PC-3 (cell line): Measurements from ENCODE around the gene STIM1. TPM values are rescaled to one million over a fixed set of nuclear protein-coding genes. Genes with fewer than 3 reads are reported as not detected.

ENCODE experiments used
- ATAC-seq: fragments of 200-7000 bp; cut with Tn5 transposase; 2 replicates; pipeline ENCODE4 v1.9.1; 2020; ENCODE audit warnings: mild to moderate bottlenecking, moderate library complexity
- BruUV-seq: library from RNA; stranded (reverse); fragments of 400-500 nt; replicated peaks from 2 replicates; lab custom pipeline; 2021; lab: Mats Ljungman, UMichigan
- CTCF ChIA-PET: fragments of 300-600 bp; sonication (Branson Sonifier 250); formaldehyde crosslinking; loops from one replicate; lab custom pipeline; 2022; ENCODE audit warnings: antibody characterized with exemption; lab: Charles Lee
- POLR2A ChIA-PET: fragments of 300-600 bp; sonication (Branson Sonifier 250); formaldehyde crosslinking; loops from one replicate; lab custom pipeline; 2022; ENCODE audit warnings: antibody characterized with exemption; ENCODE audit not compliant: unreplicated experiment; lab: Charles Lee
- DNase-seq: peaks from one replicate; pipeline ENCODE4 v3.0.0-alpha.2; 2015
- H2AFZ ChIP-seq: fragments of 300-600 bp; sonication (generic); 2 replicates; pipeline ENCODE4 v1.6.0; 2016; ENCODE audit warnings: antibody characterized with exemption, low read length
- H3F3A ChIP-seq: fragments of 300-600 bp; sonication (generic); one replicate; pipeline ENCODE4 v1.6.0; 2017; ENCODE audit warnings: antibody characterized with exemption, low read length, control low read depth, mild to moderate bottlenecking; ENCODE audit not compliant: unreplicated experiment
- H3K27ac ChIP-seq: fragments of 300-600 bp; sonication (generic); 2 replicates; pipeline ENCODE4 v1.5.1; 2016; ENCODE audit warnings: mild to moderate bottlenecking, low read length
- H3K27me3 ChIP-seq: fragments of 300-600 bp; sonication (generic); 2 replicates; pipeline ENCODE4 v1.6.1; 2016; ENCODE audit warnings: low read length, mixed read lengths
- H3K36me3 ChIP-seq: fragments of 300-600 bp; sonication (generic); 2 replicates; pipeline ENCODE4 v1.6.1; 2016; ENCODE audit warnings: low read depth, mixed run types, low read length, mixed read lengths
- H3K4me1 ChIP-seq: fragments of 300-600 bp; sonication (generic); 2 replicates; pipeline ENCODE4 v1.5.1; 2016; ENCODE audit warnings: low read length; ENCODE audit not compliant: insufficient read depth
- H3K4me2 ChIP-seq: fragments of 300-600 bp; sonication (generic); 2 replicates; pipeline ENCODE4 v1.6.0; 2016; ENCODE audit warnings: low read length
- H3K4me3 ChIP-seq: fragments of 300-600 bp; sonication (generic); 2 replicates; pipeline ENCODE4 v1.5.1; 2016; ENCODE audit warnings: mild to moderate bottlenecking, low read length, mixed read lengths
- H3K79me2 ChIP-seq: fragments of 300-600 bp; sonication (generic); 2 replicates; pipeline ENCODE4 v1.6.1; 2017; ENCODE audit warnings: low read length, mixed read lengths
- H3K9ac ChIP-seq: fragments of 300-600 bp; sonication (generic); 2 replicates; pipeline ENCODE4 v1.6.0; 2016; ENCODE audit warnings: mild to moderate bottlenecking, low read length
- H3K9me2 ChIP-seq: fragments of 300-600 bp; sonication (generic); replicated peaks from 2 replicates; pipeline ENCODE4 v1.6.1; 2016; ENCODE audit warnings: mixed run types, low read length, mixed read lengths
- H3K9me3 ChIP-seq: fragments of 300-600 bp; sonication (generic); 2 replicates; pipeline ENCODE4 v1.6.1; 2016; ENCODE audit warnings: low read length, mixed read lengths
- H4K20me1 ChIP-seq: fragments of 300-600 bp; sonication (generic); 2 replicates; pipeline ENCODE4 v1.6.1; 2016; ENCODE audit warnings: low read length, mixed read lengths
- EZH2 ChIP-seq: fragments of 300-600 bp; sonication (generic); IDR thresholded peaks from one replicate; pipeline ENCODE4 v1.6.1; 2017; ENCODE audit warnings: antibody characterized with exemption, mild to moderate bottlenecking, low read length; ENCODE audit not compliant: unreplicated experiment
- EZH2phosphoT487 ChIP-seq: fragments of 300-600 bp; sonication (generic); IDR thresholded peaks from 2 replicates; pipeline ENCODE4 v1.6.1; 2018; ENCODE audit warnings: mild to moderate bottlenecking, antibody characterized with exemption, low read length, borderline replicate concordance
- intact Hi-C: fragments of 100-400 bp; cut with micrococcal nuclease; formaldehyde crosslinking; loops from 2 replicates; pipeline ENCODE4 v1.9.0; 2023
- total RNA-seq: library from RNA; depleted of rRNA; stranded (reverse); fragments of >200 nt; gene quantifications from 2 replicates; pipeline ENCODE4 v1.2.3, GENCODE V29; 2014
- TF ChIP-seq, protein P1 (sequence below): fragments of 300-600 bp; sonication (generic); conservative IDR thresholded peaks from 2 replicates; pipeline ENCODE4 v1.5.1; 2017; ENCODE audit warnings: antibody characterized with exemption, low read depth, mild to moderate bottlenecking, low read length

STIM1 gene
- total RNA-seq, 1 experiment from 2014 or later = 22.8 TPM

DNA sequence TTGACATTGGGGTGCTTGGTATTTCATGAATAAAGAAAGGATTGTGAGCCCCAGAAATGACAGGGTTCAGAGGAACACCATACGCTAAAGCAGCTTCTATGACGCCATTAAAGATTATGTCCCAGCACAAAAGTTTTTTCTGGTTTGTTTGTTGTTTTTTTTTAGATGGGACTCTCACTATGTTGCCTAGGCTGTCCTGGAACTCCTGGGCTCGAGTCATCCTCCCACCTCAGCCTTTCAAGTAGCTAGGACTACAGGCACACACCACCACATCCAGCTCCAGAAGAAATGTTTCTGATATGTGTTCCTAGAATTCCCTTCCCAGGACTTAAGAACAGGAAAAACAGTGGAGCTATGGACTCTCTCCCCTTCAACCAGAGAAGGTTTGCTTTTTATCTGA is 12.1 kb upstream of the STIM1 start:
- no peaks in the 10 kb centered on the region for H3K9me3 ChIP-seq
- H3F3A ChIP-seq = no peaks in the 10 kb centered on the region
- peaks cover 17% of the 10 kb centered on the region for H3K4me1 ChIP-seq
- no TSS peak for BruUV-seq
- H4K20me1 ChIP-seq = peaks cover 7% of the 10 kb centered on the region
- H3K79me2 ChIP-seq = peaks cover 24% of the 10 kb centered on the region
- CTCF ChIA-PET = interaction anchor here (0.7 kb wide), 1 partner anchor 12 kb away, joined by 4 read pairs; no protein-coding TSS in a partner anchor
- H3K4me2 ChIP-seq = no peak overlapping the region
- H3K9me2 ChIP-seq = no peaks in the 10 kb centered on the region
- no peak overlapping the region for H3K27ac ChIP-seq
- no peaks in the 10 kb centered on the region for H3K27me3 ChIP-seq
- DNase-seq (no peak), ATAC-seq (no peak)
- POLR2A ChIA-PET = no interaction called here
- no peak overlapping the region for H2AFZ ChIP-seq
- TF ChIP-seq, protein P1, sequence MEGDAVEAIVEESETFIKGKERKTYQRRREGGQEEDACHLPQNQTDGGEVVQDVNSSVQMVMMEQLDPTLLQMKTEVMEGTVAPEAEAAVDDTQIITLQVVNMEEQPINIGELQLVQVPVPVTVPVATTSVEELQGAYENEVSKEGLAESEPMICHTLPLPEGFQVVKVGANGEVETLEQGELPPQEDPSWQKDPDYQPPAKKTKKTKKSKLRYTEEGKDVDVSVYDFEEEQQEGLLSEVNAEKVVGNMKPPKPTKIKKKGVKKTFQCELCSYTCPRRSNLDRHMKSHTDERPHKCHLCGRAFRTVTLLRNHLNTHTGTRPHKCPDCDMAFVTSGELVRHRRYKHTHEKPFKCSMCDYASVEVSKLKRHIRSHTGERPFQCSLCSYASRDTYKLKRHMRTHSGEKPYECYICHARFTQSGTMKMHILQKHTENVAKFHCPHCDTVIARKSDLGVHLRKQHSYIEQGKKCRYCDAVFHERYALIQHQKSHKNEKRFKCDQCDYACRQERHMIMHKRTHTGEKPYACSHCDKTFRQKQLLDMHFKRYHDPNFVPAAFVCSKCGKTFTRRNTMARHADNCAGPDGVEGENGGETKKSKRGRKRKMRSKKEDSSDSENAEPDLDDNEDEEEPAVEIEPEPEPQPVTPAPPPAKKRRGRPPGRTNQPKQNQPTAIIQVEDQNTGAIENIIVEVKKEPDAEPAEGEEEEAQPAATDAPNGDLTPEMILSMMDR = no peak
- no peak for TF ChIP-seq EZH2
- TF ChIP-seq EZH2phosphoT487 = no peak
- intact Hi-C loops = no loop called here
- H3K36me3 ChIP-seq = no peaks in the 10 kb centered on the region; the same call in 1 of the 2 replicates
- no peak overlapping the region for H3K9ac ChIP-seq
- H3K4me3 ChIP-seq = no peak overlapping the region

DNA sequence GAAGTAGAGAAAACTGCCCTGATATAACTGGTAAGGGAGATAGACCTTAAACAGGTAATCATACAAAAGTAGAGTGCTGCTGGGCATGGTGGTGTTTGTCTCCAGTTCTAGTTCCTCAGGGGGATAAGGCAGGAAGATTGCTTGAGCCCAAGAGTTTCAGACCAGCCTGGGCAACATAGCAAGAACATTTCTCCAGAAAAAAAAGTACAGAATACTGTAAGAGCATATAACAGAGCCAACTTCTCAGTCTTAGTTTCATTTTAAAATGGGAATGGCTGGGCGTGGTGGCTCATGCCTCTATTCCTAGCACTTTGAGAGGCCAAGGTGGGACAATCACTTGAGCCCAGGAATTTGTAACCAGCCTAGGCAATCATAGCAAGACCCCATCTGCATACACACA is 10.2 kb upstream of the STIM1 start:
- Histone ChIP-seq H2AFZ (no peak overlapping the region), H3K9me2 (no peaks in the 10 kb centered on the region), H3K4me1 (peaks cover 6% of the 10 kb centered on the region; the same call in 1 of the 2 replicates), H3K36me3 (no peaks in the 10 kb centered on the region), H3K79me2 (peaks cover 5% of the 10 kb centered on the region), H3F3A (no peaks in the 10 kb centered on the region), H3K4me2 (no peak overlapping the region), H3K9me3 (no peaks in the 10 kb centered on the region), H3K4me3 (no peak overlapping the region), H3K27ac (no peak overlapping the region), H4K20me1 (no peaks in the 10 kb centered on the region), H3K9ac (no peak overlapping the region), H3K27me3 (no peaks in the 10 kb centered on the region)
- POLR2A ChIA-PET = no interaction called here
- intact Hi-C loops = no loop called here
- ATAC-seq (no peak), DNase-seq (no peak)
- CTCF ChIA-PET = no interaction called here
- no TSS peak for BruUV-seq
- TF ChIP-seq EZH2 = no peak
- TF ChIP-seq EZH2phosphoT487 = no peak
- TF ChIP-seq, protein P1 = no peak

DNA sequence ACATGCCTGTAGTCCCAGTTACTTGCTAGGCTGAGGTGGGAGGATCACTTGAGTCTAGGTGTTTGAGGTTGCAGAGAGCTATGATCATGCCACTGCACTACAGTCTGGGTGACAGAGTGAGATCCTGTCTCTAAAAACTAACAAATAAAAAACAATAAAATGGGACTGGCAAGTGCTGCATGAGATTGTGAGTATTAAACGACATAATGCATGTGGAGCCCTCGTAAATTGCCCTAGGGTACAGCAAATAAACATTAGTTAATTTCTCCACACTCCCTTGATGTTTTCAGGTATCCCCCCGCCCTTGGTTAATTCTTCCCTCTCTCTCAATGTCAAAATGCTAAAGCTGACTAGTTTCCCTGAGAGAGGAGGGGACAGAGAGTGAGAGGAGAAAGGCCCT is 9.8 kb upstream of the STIM1 start:
- H3F3A ChIP-seq = no peaks in the 10 kb centered on the region
- H3K36me3 ChIP-seq = no peaks in the 10 kb centered on the region
- ChIA-PET CTCF (no interaction called here), POLR2A (no interaction called here)
- DNase-seq (no peak), ATAC-seq (no peak)
- peaks cover 1% of the 10 kb centered on the region; the same call in 1 of the 2 replicates for H3K79me2 ChIP-seq
- no peak overlapping the region for H3K27ac ChIP-seq
- peaks cover 6% of the 10 kb centered on the region; the same call in 1 of the 2 replicates for H3K4me1 ChIP-seq
- intact Hi-C loops = no loop called here
- H3K9me3 ChIP-seq = no peaks in the 10 kb centered on the region
- H3K9me2 ChIP-seq = no peaks in the 10 kb centered on the region
- no peak overlapping the region for H2AFZ ChIP-seq
- no peak overlapping the region for H3K4me2 ChIP-seq
- H3K9ac ChIP-seq = no peak overlapping the region
- no TSS peak for BruUV-seq
- TF ChIP-seq EZH2 (no peak), EZH2phosphoT487 (no peak)
- TF ChIP-seq, protein P1 = no peak
- no peaks in the 10 kb centered on the region for H3K27me3 ChIP-seq
- H4K20me1 ChIP-seq = no peaks in the 10 kb centered on the region
- H3K4me3 ChIP-seq = no peak overlapping the region
